ENCODE data around the gene GID8. TPM values are rescaled to one million over a fixed set of nuclear protein-coding genes. Genes with fewer than 3 reads are reported as not detected.

The GID8 gene
- total RNA-seq: 10 to 100 TPM; 25.9 to 36.5 (median 34.5) TPM
- 10 to 100 TPM; 17.4 to 20.6 (median 18.3) TPM for polyA plus RNA-seq

GRCh38 chr20:62938105-62938888 is at the start of gene GID8:
TSS of gene GID8 (plus strand) at chr20:62938147. CDS start at chr20:62941503, 3,356 bp downstream.
- WGBS, 2 donors: 0 to 1% methylated on average over 74 to 79 of the region's 79 CpGs
- Histone ChIP-seq H3K27me3 (no peaks in the 10 kb centered on the region), H3K27ac (peak within 1 kb of the TSS; percentile 89 to 99 (median 94)), H3K4me3 (peak within 1 kb of the TSS; percentile 72 to 94 (median 80)), H3K9me3 (no peaks in the 10 kb centered on the region), H3K4me1 (peaks cover 0 to 71% (median 57%) of the 10 kb centered on the region in 4 donors), H3K36me3 (peaks cover 5 to 31% (median 9%) of the 10 kb centered on the region in 4 donors)
- DNase-seq: peak; percentile 80
- intact Hi-C loops (cut with DNase I): loop anchor here (5.0 to 10.0 kb wide), 2 partner anchors 36 to 283 kb away; no protein-coding TSS in a partner anchor
- TF ChIP-seq CTCF (IDR thresholded peaks at IDR 0.05): no peak
- no peak for TF ChIP-seq POLR2AphosphoS5 (IDR thresholded peaks at IDR 0.05)
- no peak for TF ChIP-seq POLR2A (IDR thresholded peaks at IDR 0.05)
- no peak for TF ChIP-seq EP300 (IDR thresholded peaks at IDR 0.05)

- WGBS, 2 donors: 94 to 97% methylated on average over 16 of the region's 16 CpGs
- Histone ChIP-seq H3K27ac (peak overlapping the region in 2 of 4 donors; percentile 74 to 80), H3K4me3 (no peak overlapping the region), H3K9me3 (no peaks in the 10 kb centered on the region), H3K27me3 (no peaks in the 10 kb centered on the region), H3K36me3 (peaks cover 47 to 69% (median 53%) of the 10 kb centered on the region in 4 donors), H3K4me1 (peaks cover 0 to 17% (median 13%) of the 10 kb centered on the region in 4 donors)
- TF ChIP-seq CTCF (IDR thresholded peaks at IDR 0.05) (no peak), POLR2A (IDR thresholded peaks at IDR 0.05) (no peak), POLR2AphosphoS5 (IDR thresholded peaks at IDR 0.05) (no peak), EP300 (IDR thresholded peaks at IDR 0.05) (no peak)
- no peak for DNase-seq
- intact Hi-C loops (cut with DNase I): no loop called here
Measured at GRCh38 chr20:62888406-62888805, 49.5 kb upstream of the GID8 start.

- intact Hi-C loops (cut with DNase I): no loop called here
- Histone ChIP-seq H3K27ac (no peak overlapping the region), H3K9me3 (no peaks in the 10 kb centered on the region), H3K4me1 (peaks cover 0 to 17% (median 13%) of the 10 kb centered on the region in 4 donors), H3K36me3 (peaks cover 52 to 74% (median 58%) of the 10 kb centered on the region in 4 donors), H3K4me3 (no peak overlapping the region), H3K27me3 (no peaks in the 10 kb centered on the region)
- DNase-seq: no peak
- 92 to 95% methylated on average over 17 of the region's 17 CpGs for WGBS, 2 donors
- no peak for TF ChIP-seq POLR2A (IDR thresholded peaks at IDR 0.05)
- TF ChIP-seq EP300 (IDR thresholded peaks at IDR 0.05): no peak
- no peak for TF ChIP-seq POLR2AphosphoS5 (IDR thresholded peaks at IDR 0.05)
- no peak for TF ChIP-seq CTCF (IDR thresholded peaks at IDR 0.05)
Measured at GRCh38 chr20:62888910-62889309, 49.0 kb upstream of the GID8 start.

- 94 to 96% methylated on average over 8 of the region's 8 CpGs for WGBS, 2 donors
- Histone ChIP-seq H3K36me3 (peaks cover 57 to 79% (median 63%) of the 10 kb centered on the region in 4 donors), H3K4me1 (peaks cover 0 to 17% (median 13%) of the 10 kb centered on the region in 4 donors), H3K27ac (no peak overlapping the region), H3K27me3 (no peaks in the 10 kb centered on the region), H3K4me3 (no peak overlapping the region), H3K9me3 (no peaks in the 10 kb centered on the region)
- intact Hi-C loops (cut with DNase I): no loop called here
- DNase-seq: no peak
- TF ChIP-seq POLR2A (IDR thresholded peaks at IDR 0.05): no peak
- TF ChIP-seq POLR2AphosphoS5 (IDR thresholded peaks at IDR 0.05): no peak
Measured at GRCh38 chr20:62889411-62889810, 48.5 kb upstream of the GID8 start.

GRCh38 chr20:62889871-62890270 is 48.1 kb upstream of the GID8 start:
- Histone ChIP-seq H3K4me3 (no peak overlapping the region), H3K9me3 (no peaks in the 10 kb centered on the region), H3K4me1 (peaks cover 0 to 17% (median 13%) of the 10 kb centered on the region in 4 donors), H3K27me3 (no peaks in the 10 kb centered on the region), H3K27ac (no peak overlapping the region), H3K36me3 (peaks cover 60 to 83% (median 67%) of the 10 kb centered on the region in 4 donors)
- TF ChIP-seq CTCF (IDR thresholded peaks at IDR 0.05): no peak
- no peak for TF ChIP-seq POLR2AphosphoS5 (IDR thresholded peaks at IDR 0.05)
- TF ChIP-seq POLR2A (IDR thresholded peaks at IDR 0.05): no peak
- TF ChIP-seq EP300 (IDR thresholded peaks at IDR 0.05): no peak
- intact Hi-C loops (cut with DNase I): no loop called here
- no peak for DNase-seq
- WGBS, 2 donors: 90 to 94% methylated on average over 9 of the region's 9 CpGs
